Ascending aorta (tissue), 2 donors: ENCODE measurements around the gene KPNA1. TPM values are rescaled to one million over a fixed set of nuclear protein-coding genes. Genes with fewer than 3 reads are reported as not detected.

Experiments used
- DNase-seq, 2 donors: peaks; one replicate each; pipeline ENCODE4 v3.0.0-alpha.2; 2019; ENCODE audit warnings: low spot score in 2 of 2
- H3K27ac ChIP-seq, 2 donors: fragments of 200-600 bp; sonication (generic); one replicate each; pipeline ENCODE4 v1.5.1; 2016 to 2017; ENCODE audit warnings: mild to moderate bottlenecking in 1 of 2
- H3K27me3 ChIP-seq: fragments of 200-600 bp; sonication (generic); one replicate; pipeline ENCODE4 v1.5.1; 2017
- H3K36me3 ChIP-seq, 2 donors: fragments of 200-600 bp; sonication (generic); one replicate each; pipeline ENCODE4 v1.5.1; 2016
- H3K4me1 ChIP-seq, 2 donors: fragments of 200-600 bp; sonication (generic); one replicate each; pipeline ENCODE4 v1.5.1; 2016 to 2017; ENCODE audit warnings: mild to moderate bottlenecking in 1 of 2
- H3K4me3 ChIP-seq, 2 donors: fragments of 200-600 bp; sonication (generic); one replicate each; pipeline ENCODE4 v1.5.1; 2016 to 2017; ENCODE audit warnings: mild to moderate bottlenecking in 1 of 2
- H3K9me3 ChIP-seq, 2 donors: fragments of 200-600 bp; sonication (generic); one replicate each; pipeline ENCODE4 v1.5.1; 2016
- intact Hi-C: fragments of 100-400 bp; cut with DNase I; formaldehyde crosslinking; loops from one replicate; pipeline ENCODE4 v1.15.1; 2023
- total RNA-seq: library from RNA; depleted of rRNA; stranded (reverse); fragments of >200 nt; gene quantifications from one replicate; pipeline ENCODE4 v1.1.0, GENCODE V29; 2016
- TF ChIP-seq, protein P1 (sequence below), 3 experiments: fragments of 200-600 bp in 2 of 3; fragments of 450-650 bp in 1 of 3; sonication (generic) in 2 of 3; IDR thresholded peaks; one replicate each; pipeline ENCODE4 v1.5.1; 2016 to 2019; ENCODE audit warnings: antibody characterized with exemption in 3 of 3, mild to moderate bottlenecking in 1 of 3, moderate library complexity in 1 of 3

Gene KPNA1
- total RNA-seq, 1 donor from 2014 or later, result 21.1 TPM

DNA sequence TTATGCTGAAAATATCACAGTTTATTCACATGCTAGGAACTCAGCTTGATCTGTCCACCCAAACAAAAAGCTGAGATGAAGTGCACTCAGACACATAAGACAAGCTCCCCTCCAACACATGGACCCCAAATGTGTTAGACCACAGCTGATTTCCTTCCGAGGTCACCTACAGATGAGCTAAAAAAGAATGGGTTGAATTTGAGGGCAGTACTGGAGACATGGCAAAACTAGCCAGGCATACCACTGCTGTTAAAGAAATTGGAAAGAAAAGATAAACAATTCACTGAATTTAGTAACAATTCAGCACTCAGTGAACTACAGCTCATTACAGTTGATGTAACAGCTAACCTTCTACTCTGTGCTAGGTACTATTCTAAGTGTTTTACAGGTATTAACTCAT, 33.9 kb upstream of the KPNA1 start:
- H3K4me3 ChIP-seq, result no peak overlapping the region
- H3K4me1 ChIP-seq, result no peaks in the 10 kb centered on the region
- intact Hi-C loops, result no loop called here
- DNase-seq, result no peak
- TF ChIP-seq, protein P1, sequence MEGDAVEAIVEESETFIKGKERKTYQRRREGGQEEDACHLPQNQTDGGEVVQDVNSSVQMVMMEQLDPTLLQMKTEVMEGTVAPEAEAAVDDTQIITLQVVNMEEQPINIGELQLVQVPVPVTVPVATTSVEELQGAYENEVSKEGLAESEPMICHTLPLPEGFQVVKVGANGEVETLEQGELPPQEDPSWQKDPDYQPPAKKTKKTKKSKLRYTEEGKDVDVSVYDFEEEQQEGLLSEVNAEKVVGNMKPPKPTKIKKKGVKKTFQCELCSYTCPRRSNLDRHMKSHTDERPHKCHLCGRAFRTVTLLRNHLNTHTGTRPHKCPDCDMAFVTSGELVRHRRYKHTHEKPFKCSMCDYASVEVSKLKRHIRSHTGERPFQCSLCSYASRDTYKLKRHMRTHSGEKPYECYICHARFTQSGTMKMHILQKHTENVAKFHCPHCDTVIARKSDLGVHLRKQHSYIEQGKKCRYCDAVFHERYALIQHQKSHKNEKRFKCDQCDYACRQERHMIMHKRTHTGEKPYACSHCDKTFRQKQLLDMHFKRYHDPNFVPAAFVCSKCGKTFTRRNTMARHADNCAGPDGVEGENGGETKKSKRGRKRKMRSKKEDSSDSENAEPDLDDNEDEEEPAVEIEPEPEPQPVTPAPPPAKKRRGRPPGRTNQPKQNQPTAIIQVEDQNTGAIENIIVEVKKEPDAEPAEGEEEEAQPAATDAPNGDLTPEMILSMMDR (IDR thresholded peaks at IDR 0.05), result no peak
- no peaks in the 10 kb centered on the region for H3K9me3 ChIP-seq
- no peak overlapping the region for H3K27ac ChIP-seq
- peaks cover 37 to 57% of the 10 kb centered on the region in 2 donors for H3K36me3 ChIP-seq
- H3K27me3 ChIP-seq, result no peaks in the 10 kb centered on the region

- TF ChIP-seq, protein P1 (IDR thresholded peaks at IDR 0.05), result no peak
These were observed 33.3 kb upstream of the KPNA1 start for GRCh38 chr3:122548076-122548475.

DNA sequence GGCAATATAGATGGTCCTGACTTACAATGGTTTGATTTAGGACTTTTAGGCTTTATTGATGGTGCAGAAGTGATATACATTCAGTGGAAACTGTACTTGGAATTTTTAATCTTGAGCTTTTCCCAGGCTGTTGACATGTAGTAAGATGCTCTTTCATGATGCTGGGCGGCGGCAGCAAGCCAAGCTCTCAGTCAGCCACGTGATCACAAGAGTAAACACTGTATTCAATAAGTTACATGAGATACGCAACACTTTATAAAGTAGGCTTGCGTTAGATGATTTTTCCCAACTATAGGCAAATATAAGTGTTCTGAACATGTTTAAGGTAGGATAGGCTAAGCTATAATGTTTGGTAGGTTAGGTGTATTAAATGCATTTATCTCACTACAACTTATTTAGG, 31.4 kb upstream of the KPNA1 start:
- no peak for DNase-seq
- Histone ChIP-seq H3K4me1 (no peaks in the 10 kb centered on the region), H3K9me3 (no peaks in the 10 kb centered on the region), H3K27me3 (no peaks in the 10 kb centered on the region), H3K4me3 (no peak overlapping the region), H3K36me3 (peaks cover 29 to 56% of the 10 kb centered on the region in 2 donors), H3K27ac (no peak overlapping the region)
- intact Hi-C loops, result no loop called here
- TF ChIP-seq, protein P1 (IDR thresholded peaks at IDR 0.05), result no peak

More at GRCh38 chr3:122548076-122548475, 33.3 kb upstream of the KPNA1 start:
- H3K4me3 ChIP-seq, result no peak overlapping the region
- H3K36me3 ChIP-seq, result peaks cover 37 to 58% of the 10 kb centered on the region in 2 donors
- no peaks in the 10 kb centered on the region for H3K27me3 ChIP-seq
- intact Hi-C loops, result no loop called here
- no peaks in the 10 kb centered on the region for H3K9me3 ChIP-seq
- H3K27ac ChIP-seq, result no peak overlapping the region
- no peak for DNase-seq
- H3K4me1 ChIP-seq, result no peaks in the 10 kb centered on the region

- Histone ChIP-seq H3K36me3 (peaks cover 46 to 56% of the 10 kb centered on the region in 2 donors), H3K4me1 (no peaks in the 10 kb centered on the region), H3K27me3 (no peaks in the 10 kb centered on the region), H3K9me3 (no peaks in the 10 kb centered on the region), H3K4me3 (no peak overlapping the region), H3K27ac (no peak overlapping the region)
- intact Hi-C loops, result no loop called here
- no peak for DNase-seq
- TF ChIP-seq, protein P1 (IDR thresholded peaks at IDR 0.05), result no peak
These were observed 24.3 kb upstream of the KPNA1 start for GRCh38 chr3:122538956-122539490.

GRCh38 chr3:122536632-122537001, 21.9 kb upstream of the KPNA1 start:
- no peaks in the 10 kb centered on the region for H3K9me3 ChIP-seq
- TF ChIP-seq, protein P1 (IDR thresholded peaks at IDR 0.05), result no peak
- H3K27ac ChIP-seq, result no peak overlapping the region
- intact Hi-C loops, result no loop called here
- DNase-seq, result no peak
- no peak overlapping the region for H3K4me3 ChIP-seq
- peaks cover 65 to 70% of the 10 kb centered on the region in 2 donors for H3K36me3 ChIP-seq
- H3K4me1 ChIP-seq, result no peaks in the 10 kb centered on the region
- H3K27me3 ChIP-seq, result no peaks in the 10 kb centered on the region
